ENCODE data around the gene GNAO1. TPM values are rescaled to one million over a fixed set of nuclear protein-coding genes. Genes with fewer than 3 reads are reported as not detected.

The GNAO1 gene
- total and polyA plus RNA-seq, 2 donors (not counting 1 experiment from before 2014, with no cell fraction given): 0.13 to 5.1 TPM

DNA sequence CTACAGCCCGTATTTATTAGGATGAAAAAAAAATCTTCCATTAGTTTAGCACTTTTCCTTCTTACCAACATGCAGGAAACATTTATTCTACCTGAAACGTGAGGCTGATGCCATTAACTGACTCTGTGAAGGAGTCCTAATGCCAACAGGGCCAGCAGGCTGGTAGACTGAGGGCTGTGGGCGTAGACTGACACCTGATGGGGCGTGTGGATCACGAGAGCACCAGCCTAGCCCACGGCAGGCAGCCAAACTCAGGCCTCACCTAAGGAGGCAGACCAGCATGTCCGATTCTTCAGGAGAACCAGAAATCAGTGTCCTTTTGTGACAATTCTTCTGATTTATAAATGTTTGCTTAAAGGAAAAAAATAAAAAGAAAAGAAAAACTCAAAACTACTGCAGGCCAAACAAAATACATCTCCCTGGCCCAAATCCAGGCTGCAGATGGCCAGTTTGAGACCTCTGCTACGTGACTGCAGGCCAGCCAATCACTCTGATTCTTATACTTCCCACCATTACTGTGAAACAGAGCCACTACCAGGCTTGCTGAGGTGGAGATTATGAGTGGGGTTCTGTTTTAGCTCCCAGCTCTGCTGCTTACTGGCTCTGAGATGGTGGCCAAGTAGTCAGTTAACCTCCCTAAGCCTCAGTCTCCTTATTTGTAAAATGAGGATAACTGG lies 66.5 kb downstream of the GNAO1 start:
- Mint-ChIP-seq H3K4me3 (no peak overlapping the region), H3K27ac (no peak overlapping the region), H3K27me3 (peaks cover 15% of the 10 kb centered on the region), H3K4me1 (peaks cover 5% of the 10 kb centered on the region), H3K9me3 (ENCODE audit: insufficient read depth) (no peaks in the 10 kb centered on the region)
- 89% methylated on average over 5 of the region's 8 CpGs for WGBS (ENCODE audit: insufficient coverage)
- no peak overlapping the region for H2AFZ ChIP-seq (ENCODE audit: insufficient read depth, low read depth, low read length, poor library complexity, severe bottlenecking)
- peaks cover 0 to 7% (median 0%) of the 10 kb centered on the region in 4 experiments for H3K27me3 ChIP-seq (replicated peaks in 1 of 4; ENCODE audit: control extremely low read depth in 1 of 4, control insufficient read depth in 3 of 4, insufficient read depth in 4 of 4, low read length in 3 of 4)
- no peaks in the 10 kb centered on the region for H4K20me1 ChIP-seq (ENCODE audit: control insufficient read depth, insufficient read depth, low read length, poor library complexity, severe bottlenecking)
- H3K9me3 ChIP-seq (ENCODE audit: control extremely low read depth in 1 of 3, control insufficient read depth in 2 of 3, insufficient read depth in 1 of 3, low read length in 2 of 3): no peaks in the 10 kb centered on the region
- no peaks in the 10 kb centered on the region for H3K36me3 ChIP-seq (replicated peaks in 1 of 2; ENCODE audit: control extremely low read depth in 1 of 2, control insufficient read depth in 1 of 2, extremely low read depth in 1 of 2, insufficient read depth in 2 of 2, low read length in 1 of 2)
- H3K27ac ChIP-seq (ENCODE audit: low read length in 2 of 2): no peak overlapping the region
- no peak overlapping the region for H3K4me3 ChIP-seq (ENCODE audit: control extremely low read depth in 1 of 5, extremely low read depth in 1 of 5, insufficient read depth in 1 of 5, low read depth in 2 of 5, low read length in 4 of 5)
- POLR2A ChIA-PET: no interaction called here
- peaks cover 0 to 5% of the 10 kb centered on the region in 2 donors for H3K4me1 ChIP-seq (ENCODE audit: control insufficient read depth in 2 of 2, insufficient read depth in 2 of 2, low read length in 2 of 2)
- no peaks in the 10 kb centered on the region for H3K79me2 ChIP-seq (ENCODE audit: control insufficient read depth, insufficient read depth, low read length)
- CTCF ChIA-PET: no interaction called here
- no peak overlapping the region for H3K9ac ChIP-seq (ENCODE audit: low read length)
- DNase-seq (no peak), ATAC-seq (ENCODE audit: low read depth) (no peak)
- intact Hi-C loops (cut with micrococcal nuclease): no loop called here
- H3K4me2 ChIP-seq (replicated peaks; ENCODE audit: low read depth, low read length, poor library complexity, severe bottlenecking): no peak overlapping the region
- no peak for TF ChIP-seq EZH2 (IDR thresholded peaks at IDR 0.05; ENCODE audit: borderline replicate concordance, insufficient read depth, low read depth, low read length, poor library complexity, severe bottlenecking)
- TF ChIP-seq, protein P1, sequence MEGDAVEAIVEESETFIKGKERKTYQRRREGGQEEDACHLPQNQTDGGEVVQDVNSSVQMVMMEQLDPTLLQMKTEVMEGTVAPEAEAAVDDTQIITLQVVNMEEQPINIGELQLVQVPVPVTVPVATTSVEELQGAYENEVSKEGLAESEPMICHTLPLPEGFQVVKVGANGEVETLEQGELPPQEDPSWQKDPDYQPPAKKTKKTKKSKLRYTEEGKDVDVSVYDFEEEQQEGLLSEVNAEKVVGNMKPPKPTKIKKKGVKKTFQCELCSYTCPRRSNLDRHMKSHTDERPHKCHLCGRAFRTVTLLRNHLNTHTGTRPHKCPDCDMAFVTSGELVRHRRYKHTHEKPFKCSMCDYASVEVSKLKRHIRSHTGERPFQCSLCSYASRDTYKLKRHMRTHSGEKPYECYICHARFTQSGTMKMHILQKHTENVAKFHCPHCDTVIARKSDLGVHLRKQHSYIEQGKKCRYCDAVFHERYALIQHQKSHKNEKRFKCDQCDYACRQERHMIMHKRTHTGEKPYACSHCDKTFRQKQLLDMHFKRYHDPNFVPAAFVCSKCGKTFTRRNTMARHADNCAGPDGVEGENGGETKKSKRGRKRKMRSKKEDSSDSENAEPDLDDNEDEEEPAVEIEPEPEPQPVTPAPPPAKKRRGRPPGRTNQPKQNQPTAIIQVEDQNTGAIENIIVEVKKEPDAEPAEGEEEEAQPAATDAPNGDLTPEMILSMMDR (IDR thresholded peaks at IDR 0.05): no peak

DNA sequence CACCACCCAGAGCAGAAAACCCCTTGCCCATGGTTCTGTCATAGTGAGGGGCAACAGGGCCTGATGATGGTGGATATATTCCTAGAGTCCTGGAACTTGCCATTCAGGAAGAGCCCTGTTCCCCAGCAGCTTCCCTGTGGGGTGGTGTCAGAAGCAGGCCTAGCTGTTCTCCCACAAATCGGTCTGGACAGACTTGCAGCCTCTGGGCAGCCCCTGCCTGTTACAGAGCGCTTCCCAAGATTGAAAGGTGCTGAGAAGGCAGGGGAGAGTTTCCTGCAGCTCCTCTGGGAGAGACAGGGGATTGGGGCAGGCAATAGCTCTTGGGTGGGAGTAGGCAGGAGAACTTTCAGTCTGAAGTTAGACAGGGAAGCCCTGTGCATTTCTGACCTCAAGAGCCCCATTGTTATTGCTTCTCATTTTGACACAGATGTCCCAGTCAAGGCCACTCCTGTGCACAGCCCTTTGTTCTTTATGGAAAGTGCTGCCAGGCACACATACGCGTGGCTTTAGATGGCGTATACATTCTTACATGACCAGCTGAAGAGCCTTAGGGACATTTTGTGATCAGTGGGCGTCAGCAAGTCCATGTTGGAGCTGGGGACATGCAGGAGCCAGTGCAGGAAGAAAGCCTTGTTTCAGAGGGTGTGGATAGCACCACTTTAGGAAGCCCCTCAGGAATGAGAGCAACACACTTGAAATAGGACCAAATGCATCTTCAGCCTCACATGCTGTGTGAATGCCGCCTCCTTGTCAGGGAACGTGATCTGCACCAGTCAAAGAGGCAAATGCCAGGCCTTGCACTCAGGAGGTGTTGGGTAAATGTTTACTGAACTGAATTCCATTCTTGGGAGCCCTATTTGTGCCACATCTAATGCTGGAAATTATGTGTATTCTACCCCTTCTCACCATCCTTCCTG lies 67.5 kb downstream of the GNAO1 start:
- Histone ChIP-seq H3K9me3 (ENCODE audit: control extremely low read depth in 1 of 3, control insufficient read depth in 2 of 3, insufficient read depth in 1 of 3, low read length in 2 of 3) (no peaks in the 10 kb centered on the region), H3K79me2 (ENCODE audit: control insufficient read depth, insufficient read depth, low read length) (no peaks in the 10 kb centered on the region), H3K9ac (ENCODE audit: low read length) (no peak overlapping the region), H3K4me2 (replicated peaks; ENCODE audit: low read depth, low read length, poor library complexity, severe bottlenecking) (no peak overlapping the region), H3K27me3 (replicated peaks in 1 of 4; ENCODE audit: control extremely low read depth in 1 of 4, control insufficient read depth in 3 of 4, insufficient read depth in 4 of 4, low read length in 3 of 4) (peaks cover 0 to 7% (median 0%) of the 10 kb centered on the region in 4 experiments), H3K4me3 (ENCODE audit: control extremely low read depth in 1 of 5, extremely low read depth in 1 of 5, insufficient read depth in 1 of 5, low read depth in 2 of 5, low read length in 4 of 5) (no peak overlapping the region), H4K20me1 (ENCODE audit: control insufficient read depth, insufficient read depth, low read length, poor library complexity, severe bottlenecking) (no peaks in the 10 kb centered on the region), H3K4me1 (ENCODE audit: control insufficient read depth in 2 of 2, insufficient read depth in 2 of 2, low read length in 2 of 2) (peaks cover 0 to 5% of the 10 kb centered on the region in 2 donors), H2AFZ (ENCODE audit: insufficient read depth, low read depth, low read length, poor library complexity, severe bottlenecking) (no peak overlapping the region), H3K27ac (ENCODE audit: low read length in 2 of 2) (no peak overlapping the region), H3K36me3 (replicated peaks in 1 of 2; ENCODE audit: control extremely low read depth in 1 of 2, control insufficient read depth in 1 of 2, extremely low read depth in 1 of 2, insufficient read depth in 2 of 2, low read length in 1 of 2) (no peaks in the 10 kb centered on the region)
- H3K9me3 Mint-ChIP-seq (ENCODE audit: insufficient read depth): no peaks in the 10 kb centered on the region
- ATAC-seq (ENCODE audit: low read depth) (no peak), DNase-seq (no peak)
- no peak overlapping the region for H3K4me3 Mint-ChIP-seq
- ChIA-PET POLR2A (no interaction called here), CTCF (no interaction called here)
- H3K4me1 Mint-ChIP-seq: peaks cover 5% of the 10 kb centered on the region
- TF ChIP-seq EZH2 (IDR thresholded peaks at IDR 0.05; ENCODE audit: borderline replicate concordance, insufficient read depth, low read depth, low read length, poor library complexity, severe bottlenecking): no peak
- TF ChIP-seq, protein P1 (IDR thresholded peaks at IDR 0.05): no peak
- intact Hi-C loops (cut with micrococcal nuclease): no loop called here
- 89% methylated on average over 8 of the region's 8 CpGs for WGBS (ENCODE audit: insufficient coverage)
- H3K27ac Mint-ChIP-seq: no peak overlapping the region
- peaks cover 24% of the 10 kb centered on the region for H3K27me3 Mint-ChIP-seq

Data from B cell (primary cell).